HEK293 (cell line): ENCODE results near the gene GSG1L.

Experiments used
- CTCF ChIA-PET: fragments of 350-600 bp; formaldehyde crosslinking; extraction: SDS; loops from one replicate; lab custom pipeline; 2021; ENCODE audit warnings: antibody characterized with exemption; lab: Yijun Ruan, JAX
- POLR2A ChIA-PET: fragments of 300-600 bp; formaldehyde crosslinking; extraction: SDS; loops from one replicate; lab custom pipeline; 2020; ENCODE audit warnings: antibody characterized with exemption, inconsistent platforms; lab: Yijun Ruan, JAX
- H3K27ac ChIP-seq: fragments of 200-500 bp; sonication (Bioruptor generic); 2 replicates; pipeline ENCODE4 v1.5.1; 2014; ENCODE audit warnings: low read depth, low read length, control low read depth, inconsistent platforms; ENCODE audit errors: extremely low read depth
- H3K36me3 ChIP-seq, 2 experiments: fragments of 200-500 bp in 1 of 2; sonication (Bioruptor generic) in 1 of 2; 1 replicate in 1 of 2; 2 replicates in 1 of 2; pipeline ENCODE4 v1.5.1; 2014 to 2017; ENCODE audit warnings: inconsistent platforms in 2 of 2, low read length in 2 of 2; ENCODE audit not compliant: control insufficient read depth in 2 of 2, insufficient read depth in 1 of 2
- H3K4me1 ChIP-seq: fragments of 200-500 bp; sonication (Bioruptor generic); 2 replicates; pipeline ENCODE4 v1.5.1; 2014; ENCODE audit warnings: mild to moderate bottlenecking, low read length, inconsistent platforms; ENCODE audit not compliant: control insufficient read depth, insufficient read depth
- H3K4me3 ChIP-seq: 2 replicates; pipeline ENCODE4 v1.5.1; 2011; ENCODE audit warnings: low read depth, mild to moderate bottlenecking, control low read depth, low read length, moderate library complexity
- H3K9me3 ChIP-seq: fragments of 200-500 bp; sonication (Bioruptor generic); 2 replicates; pipeline ENCODE4 v1.5.1; 2014; ENCODE audit warnings: low read depth, low read length, inconsistent platforms; ENCODE audit not compliant: control insufficient read depth, insufficient read depth
- ATF2 ChIP-seq: fragments of 450-650 bp; formaldehyde crosslinking; IDR thresholded peaks from 2 replicates; pipeline ENCODE4 v1.5.1; 2016; ENCODE audit warnings: missing biosample characterization, missing genetic modification characterization, low read depth
- KLF16 ChIP-seq: fragments of 450-650 bp; formaldehyde crosslinking; IDR thresholded peaks from 2 replicates; pipeline ENCODE4 v1.5.1; 2017; ENCODE audit warnings: missing biosample characterization, missing genetic modification characterization
- KLF8 ChIP-seq: fragments of 450-650 bp; formaldehyde crosslinking; IDR thresholded peaks from 2 replicates; pipeline ENCODE4 v1.5.1; 2016; ENCODE audit warnings: missing biosample characterization, missing genetic modification characterization
- PBX3 ChIP-seq: sonication (generic); formaldehyde crosslinking; IDR thresholded peaks from 2 replicates; pipeline ENCODE4 v1.8.1; 2022; ENCODE audit warnings: mild to moderate bottlenecking, moderate library complexity, missing genetic modification reagents
- PRDM1 ChIP-seq: fragments of 450-650 bp; formaldehyde crosslinking; IDR thresholded peaks from 2 replicates; pipeline ENCODE4; 2016; ENCODE audit warnings: missing biosample characterization, missing genetic modification characterization
- ZBTB17 ChIP-seq: fragments of 450-650 bp; formaldehyde crosslinking; IDR thresholded peaks from 2 replicates; pipeline ENCODE4 v1.5.1; 2016; ENCODE audit warnings: missing biosample characterization, missing genetic modification characterization
- ZBTB20 ChIP-seq: fragments of 450-650 bp; formaldehyde crosslinking; IDR thresholded peaks from 2 replicates; pipeline ENCODE4 v1.5.1; 2016; ENCODE audit warnings: missing biosample characterization, missing genetic modification characterization
- ZBTB7A ChIP-seq: fragments of 450-650 bp; formaldehyde crosslinking; IDR thresholded peaks from 2 replicates; pipeline ENCODE4 v1.5.1; 2016; ENCODE audit warnings: low read depth, missing biosample characterization, missing genetic modification characterization
- ZNF133 ChIP-seq: fragments of 450-650 bp; formaldehyde crosslinking; IDR thresholded peaks from 2 replicates; pipeline ENCODE4 v1.5.1; 2016; ENCODE audit warnings: missing biosample characterization, missing genetic modification characterization
- ZNF280D ChIP-seq: fragments of 450-650 bp; formaldehyde crosslinking; IDR thresholded peaks from 2 replicates; pipeline ENCODE4 v1.5.1; 2016; ENCODE audit warnings: missing biosample characterization, missing genetic modification characterization
- ZNF335 ChIP-seq: fragments of 450-650 bp; formaldehyde crosslinking; conservative IDR thresholded peaks from 2 replicates; pipeline ENCODE4 v1.5.1; 2016; ENCODE audit warnings: missing biosample characterization, missing genetic modification characterization
- ZNF366 ChIP-seq: fragments of 450-650 bp; formaldehyde crosslinking; conservative IDR thresholded peaks from 2 replicates; pipeline ENCODE4 v1.5.1; 2016; ENCODE audit warnings: missing biosample characterization, missing genetic modification characterization
- ZNF37A ChIP-seq: fragments of 450-650 bp; IDR thresholded peaks from 2 replicates; pipeline ENCODE4 v1.5.1; 2018; ENCODE audit warnings: missing biosample characterization, missing genetic modification characterization
- ZNF426 ChIP-seq: fragments of 450-650 bp; formaldehyde crosslinking; IDR thresholded peaks from 2 replicates; pipeline ENCODE4 v1.5.1; 2017; ENCODE audit warnings: missing biosample characterization, missing genetic modification characterization, mild to moderate bottlenecking, inconsistent platforms, moderate library complexity
- ZNF48 ChIP-seq: fragments of 450-650 bp; formaldehyde crosslinking; IDR thresholded peaks from 2 replicates; pipeline ENCODE4 v1.5.1; 2016; ENCODE audit warnings: missing biosample characterization, missing genetic modification characterization
- ZNF514 ChIP-seq: fragments of 450-650 bp; formaldehyde crosslinking; IDR thresholded peaks from 2 replicates; pipeline ENCODE4 v1.5.1; 2016; ENCODE audit warnings: missing biosample characterization, missing genetic modification characterization
- ZNF654 ChIP-seq: fragments of 450-650 bp; formaldehyde crosslinking; IDR thresholded peaks from 2 replicates; pipeline ENCODE4 v1.5.1; 2016; ENCODE audit warnings: low read depth, missing biosample characterization, missing genetic modification characterization
- ZNF670 ChIP-seq: fragments of 450-650 bp; formaldehyde crosslinking; IDR thresholded peaks from 2 replicates; pipeline ENCODE4 v1.5.1; 2016; ENCODE audit warnings: missing biosample characterization, missing genetic modification characterization, low read depth
- ZNF707 ChIP-seq: fragments of 450-650 bp; formaldehyde crosslinking; IDR thresholded peaks from 2 replicates; pipeline ENCODE4 v1.5.1; 2016; ENCODE audit warnings: missing biosample characterization, missing genetic modification characterization
- ZSCAN30 ChIP-seq: fragments of 450-650 bp; IDR thresholded peaks from 2 replicates; pipeline ENCODE4 v1.5.1; 2018; ENCODE audit warnings: missing biosample characterization, mild to moderate bottlenecking, missing genetic modification characterization, moderate library complexity

The GSG1L gene

GRCh38 chr16:27806388-27806787 lies 257.1 kb downstream of the GSG1L start:
- ChIA-PET CTCF (interaction anchor here (0.7 kb wide), 1 partner anchor 9 kb away, joined by 8 read pairs; no protein-coding TSS in a partner anchor), POLR2A (no interaction called here)
- H3K4me3 ChIP-seq: no peak overlapping the region

GRCh38 chr16:27805828-27806351 lies 257.6 kb downstream of the GSG1L start:
- H3K4me3 ChIP-seq: no peak overlapping the region
- no peaks in the 10 kb centered on the region for H3K4me1 ChIP-seq
- ChIA-PET CTCF (no interaction called here), POLR2A (no interaction called here)
- no peak overlapping the region for H3K27ac ChIP-seq
- no peaks in the 10 kb centered on the region for H3K36me3 ChIP-seq
- TF ChIP-seq ZNF514: no peak
- TF ChIP-seq ZNF426 (tag by site-specific recombination): no peak
- no peak for TF ChIP-seq ZNF670 (tag by site-specific recombination)
- no peak for TF ChIP-seq ZSCAN30
- TF ChIP-seq PBX3 (CRISPR knock-in tag): no peak
- no peak for TF ChIP-seq ATF2
- TF ChIP-seq ZNF280D (tag by site-specific recombination): no peak
- TF ChIP-seq PRDM1 (tag by site-specific recombination): no peak
- TF ChIP-seq ZBTB7A (tag by site-specific recombination): no peak
- no peaks in the 10 kb centered on the region for H3K9me3 ChIP-seq

More at GRCh38 chr16:27806388-27806787, 257.1 kb downstream of the GSG1L start:
- Histone ChIP-seq H3K27ac (no peak overlapping the region), H3K4me1 (no peaks in the 10 kb centered on the region)
- no peak for TF ChIP-seq KLF8 (tag by site-specific recombination)
- TF ChIP-seq ZBTB20 (tag by site-specific recombination): no peak
- TF ChIP-seq ZNF335 (tag by site-specific recombination): no peak
- TF ChIP-seq ZNF707 (tag by site-specific recombination): no peak
- peak; percentile 91 for TF ChIP-seq ZNF37A (tag by site-specific recombination)
- no peak for TF ChIP-seq ZNF654
- TF ChIP-seq, all 188 proteins: peak for 1
- no peaks in the 10 kb centered on the region for H3K9me3 ChIP-seq
- H3K36me3 ChIP-seq: no peaks in the 10 kb centered on the region

- no peaks in the 10 kb centered on the region for H3K4me1 ChIP-seq
- no peaks in the 10 kb centered on the region for H3K9me3 ChIP-seq
- H3K36me3 ChIP-seq: no peaks in the 10 kb centered on the region
- no peak for TF ChIP-seq ZNF133 (tag by site-specific recombination)
- TF ChIP-seq ZBTB17 (tag by site-specific recombination): peak; percentile 88
- no peak for TF ChIP-seq KLF16 (tag by site-specific recombination)
- TF ChIP-seq ZNF48 (tag by site-specific recombination): no peak
- peak; percentile 40; the same call in 1 of the 2 replicates for TF ChIP-seq ZNF366 (tag by site-specific recombination)
- TF ChIP-seq, all 188 proteins: peak for 2
- CTCF ChIA-PET: interaction anchor here (0.7 kb wide), 1 partner anchor 154 kb away, joined by 3 read pairs; no protein-coding TSS in a partner anchor
- no peak overlapping the region for H3K4me3 ChIP-seq
- POLR2A ChIA-PET: no interaction called here
- no peak overlapping the region for H3K27ac ChIP-seq
Observed at GRCh38 chr16:27803775-27804549, 259.6 kb downstream of the GSG1L start.
